GM12878 (cell line): ENCODE measurements around the gene TPCN1. TPM values are rescaled to one million over a fixed set of nuclear protein-coding genes. Genes with fewer than 3 reads are reported as not detected.

Experiments
- ATAC-seq: fragments of 200-7000 bp; cut with Tn5 transposase; 3 replicates; pipeline ENCODE4 v1.9.1; 2020; ENCODE audit warnings: mild to moderate bottlenecking, moderate library complexity
- BruUV-seq: library from RNA; stranded (reverse); fragments of 400-500 nt; replicated peaks from 2 replicates; lab custom pipeline; 2021; lab: Mats Ljungman, UMichigan
- CTCF ChIA-PET: fragments of 300-600 bp; sonication (Branson Sonifier 250); formaldehyde crosslinking; extraction: SDS; loops from one replicate; lab custom pipeline; 2021; ENCODE audit warnings: inconsistent platforms; lab: Yijun Ruan, JAX
- POLR2A ChIA-PET: fragments of 350-600 bp; formaldehyde crosslinking; extraction: SDS; loops from one replicate; lab custom pipeline; 2021; ENCODE audit warnings: inconsistent platforms; lab: Charles Lee
- RAD21 ChIA-PET: fragments of 300-600 bp; sonication (Branson Sonifier 250); formaldehyde crosslinking; loops from one replicate; lab custom pipeline; 2023; ENCODE audit warnings: antibody characterized with exemption; ENCODE audit not compliant: unreplicated experiment; lab: Charles Lee
- SMC1A ChIA-PET: fragments of 300-600 bp; sonication (Branson Sonifier 250); formaldehyde crosslinking; loops from one replicate; lab custom pipeline; 2023; ENCODE audit not compliant: unreplicated experiment, uncharacterized antibody; lab: Charles Lee
- DNase-seq: peaks from one replicate; pipeline ENCODE4 v3.0.0-alpha.2; 2011; ENCODE audit warnings: low read depth, low spot score
- FAIRE-seq: peaks from 3 replicates; lab custom pipeline; 2011; peaks lifted over from hg19 to GRCh38; lab: Jason Lieb, UNC
- H2AFZ ChIP-seq: 2 replicates; pipeline ENCODE4 v1.6.0; 2011; ENCODE audit warnings: low read depth, low read length, control low read depth; ENCODE audit not compliant: control insufficient read depth
- H3K27ac ChIP-seq: 2 replicates; pipeline ENCODE4 v1.5.1; 2011; ENCODE audit warnings: control low read depth; ENCODE audit not compliant: control insufficient read depth, insufficient read depth
- H3K27me3 ChIP-seq, 2 experiments: replicated peaks in 1 of 2; 2 replicates each; pipeline versions ENCODE4 v1.6.0 to v1.6.1; 2011; ENCODE audit warnings: low read length in 1 of 2; ENCODE audit not compliant: control insufficient read depth in 2 of 2, insufficient read depth in 2 of 2
- H3K36me3 ChIP-seq, 2 experiments: 2 replicates each; pipeline ENCODE4 v1.5.1; 2011; ENCODE audit warnings: low read length in 1 of 2; ENCODE audit not compliant: control insufficient read depth in 2 of 2, insufficient read depth in 2 of 2
- H3K4me1 ChIP-seq: 2 replicates; pipeline ENCODE4 v1.6.1; 2011; ENCODE audit warnings: mild to moderate bottlenecking, low read length, moderate library complexity, mixed read lengths; ENCODE audit not compliant: control insufficient read depth, insufficient read depth
- H3K4me2 ChIP-seq: 2 replicates; pipeline ENCODE4 v1.6.0; 2011; ENCODE audit warnings: control low read depth; ENCODE audit not compliant: control insufficient read depth, insufficient read depth
- H3K4me3 ChIP-seq: fragments of 200-600 bp; sonication (generic); 2 replicates; pipeline ENCODE4 v1.5.1; 2016
- H3K79me2 ChIP-seq: 2 replicates; pipeline ENCODE4 v1.6.0; 2011; ENCODE audit warnings: low read length; ENCODE audit not compliant: control insufficient read depth, insufficient read depth
- H3K9ac ChIP-seq: 2 replicates; pipeline ENCODE4 v1.8.0; 2011; ENCODE audit warnings: low read length, control low read depth, mixed read lengths; ENCODE audit not compliant: control insufficient read depth, insufficient read depth
- H3K9me3 ChIP-seq: replicated peaks from 3 replicates; pipeline ENCODE4 v1.5.1; 2011; ENCODE audit warnings: mild to moderate bottlenecking, low read length; ENCODE audit not compliant: control insufficient read depth, insufficient read depth
- H4K20me1 ChIP-seq: 2 replicates; pipeline ENCODE4 v1.6.0; 2011; ENCODE audit not compliant: control insufficient read depth, insufficient read depth
- CEBPB ChIP-seq, 2 experiments: fragments of 150-350 bp in 1 of 2; IDR thresholded peaks; 2 replicates each; pipeline ENCODE4 v1.6.1; 2012 to 2014; ENCODE audit warnings: low read depth in 2 of 2, low read length in 2 of 2, borderline replicate concordance in 1 of 2, inconsistent platforms in 1 of 2
- JUNB ChIP-seq: IDR thresholded peaks from 2 replicates; pipeline ENCODE4 v1.6.1; 2016; ENCODE audit warnings: antibody characterized with exemption, mild to moderate bottlenecking
- JUND ChIP-seq: IDR thresholded peaks from 2 replicates; pipeline ENCODE4 v1.6.1; 2012; ENCODE audit warnings: low read depth, mild to moderate bottlenecking, low read length, improper control_type of control experiment, moderate library complexity
- NFYA ChIP-seq: IDR thresholded peaks from 2 replicates; pipeline ENCODE4 v1.6.1; 2011; ENCODE audit warnings: low read depth, mild to moderate bottlenecking, low read length, improper control_type of control experiment, borderline replicate concordance
- RUNX3 ChIP-seq: IDR thresholded peaks from 2 replicates; pipeline ENCODE4 v1.6.1; 2012; ENCODE audit warnings: low read length, inconsistent platforms
- USF1 ChIP-seq: IDR thresholded peaks from 2 replicates; pipeline ENCODE4 v1.6.1; 2011; ENCODE audit warnings: borderline replicate concordance, low read depth, mild to moderate bottlenecking, moderate library complexity, mixed read lengths, low read length; ENCODE audit not compliant: insufficient read depth; ENCODE audit errors: extremely low read length
- ZNF592 ChIP-seq: fragments of 450-650 bp; IDR thresholded peaks from 2 replicates; pipeline ENCODE4 v1.6.1; 2017; ENCODE audit warnings: mild to moderate bottlenecking, moderate library complexity
- WGBS: methylation state at CpG from one replicate; pipeline ENCODE4 v1.1.6; 2016; ENCODE audit warnings: low lambda C conversion rate; ENCODE audit not compliant: insufficient replicate concordance, insufficient coverage; ENCODE audit errors: missing lambda C conversion rate; 5-methylcytosine and 5-hydroxymethylcytosine counted together
- in situ Hi-C: fragments of 300-500 bp; cut with MboI; formaldehyde crosslinking; loops from 9 replicates; pipeline ENCODE4 v1.14.3; 2018; ENCODE audit warnings: mixed read lengths
- intact Hi-C: fragments of 100-400 bp; cut with micrococcal nuclease; formaldehyde crosslinking; loops from one replicate; pipeline ENCODE4 v1.14.2; 2022; ENCODE audit not compliant: unreplicated experiment
- polyA plus RNA-seq, 11 experiments: library from polyadenylated mRNA; depleted of rRNA in 4 of 11; unstranded in 6 of 11; stranded (reverse) in 5 of 11; fragments of >200 nt; fragmentation: Nextera tagmentation in 4 of 11; fragmentation: Illumina TruSeq in 1 of 11; extraction: Ambion mirVana in 4 of 11; extraction: Trizol in 1 of 11; gene quantifications; 1 replicate in 1 of 11; 2 replicates in 10 of 11; pipeline versions ENCODE4 v1.2.1 to v1.2.3, GENCODE V29; 2011 to 2016; ENCODE audit warnings: inconsistent platforms in 2 of 11, missing spikeins in 2 of 11, low read depth in 1 of 11
- total RNA-seq, 4 experiments: library from RNA; depleted of rRNA in 3 of 4; stranded (reverse); fragments of >200 nt in 3 of 4; fragmentation: Illumina TruSeq in 1 of 4; extraction: Trizol in 1 of 4; gene quantifications; 2 replicates each; pipeline versions ENCODE4 v1.2.1 to v1.2.3, GENCODE V29; 2013 to 2021

Gene TPCN1
- total and polyA plus RNA-seq, 10 of the 15 experiments (the other 5 are each of a cell fraction or from before 2014, with no cell fraction given): 0.79 to 30.9 (median 19.4) TPM

GRCh38 chr12:113329791-113330417 lies 108.6 kb downstream of the TPCN1 start:
- Histone ChIP-seq H4K20me1 (no peaks in the 10 kb centered on the region), H3K36me3 (no peaks in the 10 kb centered on the region; a peak in 1 of 4 replicates), H3K79me2 (no peaks in the 10 kb centered on the region; the same call in 1 of the 2 replicates), H3K9ac (no peak overlapping the region), H2AFZ (no peak overlapping the region), H3K4me2 (no peak overlapping the region), H3K4me1 (peaks cover 10% of the 10 kb centered on the region), H3K9me3 (no peaks in the 10 kb centered on the region), H3K27me3 (no peaks in the 10 kb centered on the region), H3K27ac (no peak overlapping the region), H3K4me3 (no peak overlapping the region)
- WGBS: 91% methylated on average over 1 of the region's 1 CpG
- CTCF ChIA-PET: no interaction called here
- ATAC-seq (no peak), DNase-seq (no peak), FAIRE-seq (no peak)
- no TSS peak for BruUV-seq
- POLR2A ChIA-PET: no interaction called here
- TF ChIP-seq JUND (no peak), JUNB (no peak), RUNX3 (no peak), USF1 (no peak)
- RAD21 ChIA-PET: no interaction called here
- SMC1A ChIA-PET: no interaction called here
- in situ Hi-C loops (no loop called here), intact Hi-C loops (no loop called here)

- DNase-seq: no peak
- in situ Hi-C loops: no loop called here
- Histone ChIP-seq H3K4me3 (no peak overlapping the region), H3K4me1 (peaks cover 10% of the 10 kb centered on the region), H2AFZ (no peak overlapping the region), H3K4me2 (no peak overlapping the region), H4K20me1 (no peaks in the 10 kb centered on the region), H3K9me3 (no peaks in the 10 kb centered on the region), H3K36me3 (no peaks in the 10 kb centered on the region; a peak in 1 of 4 replicates), H3K9ac (no peak overlapping the region), H3K79me2 (no peaks in the 10 kb centered on the region; the same call in 1 of the 2 replicates), H3K27me3 (no peaks in the 10 kb centered on the region), H3K27ac (no peak overlapping the region)
- intact Hi-C loops: no loop called here
- ChIA-PET CTCF (no interaction called here), POLR2A (no interaction called here), SMC1A (no interaction called here), RAD21 (no interaction called here)
- BruUV-seq: no TSS peak
- WGBS: 82% methylated on average over 2 of the region's 2 CpGs
- TF ChIP-seq ZNF592 (no peak), RUNX3 (peak; percentile 10; the same call in 1 of the 2 replicates), NFYA (no peak), CEBPB (IDR thresholded peaks at IDR 0.05; ENCODE audit: borderline replicate concordance in 1 of 2, low read depth in 2 of 2, low read length in 2 of 2) (no peak)
- no peak for FAIRE-seq
- no peak for ATAC-seq
These were observed 109.2 kb downstream of the TPCN1 start for GRCh38 chr12:113330505-113330904.
